ENCODE measurements around the gene POLR2M.

The POLR2M gene

DNA sequence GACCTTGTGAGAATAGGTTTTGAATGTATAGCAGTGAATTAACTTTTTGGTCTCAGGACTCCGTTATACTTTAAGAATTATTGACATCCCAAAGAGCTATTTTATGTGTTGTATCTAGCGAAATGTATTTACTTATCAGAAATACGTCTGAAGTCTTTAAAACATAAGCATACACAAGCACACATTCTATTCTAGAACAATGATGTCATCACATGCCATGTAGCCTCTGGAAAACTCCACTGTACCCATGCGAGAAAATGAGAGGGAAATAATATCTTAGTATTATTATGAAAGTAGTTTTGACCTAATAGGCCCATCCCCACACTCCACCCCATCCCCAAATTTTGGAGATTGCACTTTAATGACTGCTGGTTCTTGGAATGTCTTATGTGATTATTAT is 1.5 kb downstream of the POLR2M start:
- H3K27me3 ChIP-seq (ENCODE audit: control insufficient read depth in 1 of 2, insufficient read depth in 2 of 2, low read length in 2 of 2): no peaks in the 10 kb centered on the region
- peaks cover 20 to 39% of the 10 kb centered on the region in 2 donors for H3K36me3 ChIP-seq (ENCODE audit: control insufficient read depth in 1 of 2, insufficient read depth in 2 of 2, low read length in 2 of 2)
- peak overlapping the region in 1 of 2 donors; percentile 97 for H3K9ac ChIP-seq (ENCODE audit: low read depth in 1 of 2, low read length in 2 of 2)
- no peaks in the 10 kb centered on the region for H3K9me3 ChIP-seq (ENCODE audit: control insufficient read depth in 1 of 2, low read length in 2 of 2)
- H3K4me1 ChIP-seq (ENCODE audit: control insufficient read depth in 1 of 2, insufficient read depth in 2 of 2, low read length in 2 of 2): peaks cover 18 to 24% of the 10 kb centered on the region in 2 donors
- no peak overlapping the region for H3K27ac ChIP-seq (ENCODE audit: low read depth, low read length)
- peak overlapping the region; percentile 91 to 95 for H3K4me3 ChIP-seq (ENCODE audit: low read depth in 1 of 2, low read length in 2 of 2)

DNA sequence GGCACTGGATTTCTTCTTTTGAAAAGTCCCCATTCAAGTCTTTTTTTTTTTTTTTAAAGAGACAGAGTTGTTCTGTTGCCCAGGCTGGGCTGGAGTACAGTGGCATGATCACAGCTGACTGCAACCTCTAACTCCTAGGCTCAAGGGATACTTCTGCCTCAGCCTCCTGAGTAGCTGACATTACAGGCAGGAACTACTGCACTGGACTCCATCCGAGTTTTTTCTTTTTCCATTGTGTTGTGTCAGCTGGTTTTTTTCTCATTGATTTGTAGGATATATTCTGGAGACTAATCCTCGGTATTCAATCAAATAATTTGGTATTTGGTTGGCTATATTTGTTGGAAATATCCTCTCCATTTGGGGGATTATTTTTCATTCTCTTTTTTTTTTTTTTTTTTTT is 11.8 kb downstream of the POLR2M start:
- Histone ChIP-seq H3K36me3 (ENCODE audit: control insufficient read depth in 1 of 2, insufficient read depth in 2 of 2, low read length in 2 of 2) (peaks cover 5 to 24% of the 10 kb centered on the region in 2 donors), H3K4me1 (ENCODE audit: control insufficient read depth in 1 of 2, insufficient read depth in 2 of 2, low read length in 2 of 2) (peaks cover 0 to 7% of the 10 kb centered on the region in 2 donors), H3K9ac (ENCODE audit: low read depth in 1 of 2, low read length in 2 of 2) (no peak overlapping the region), H3K27ac (ENCODE audit: low read depth, low read length) (no peak overlapping the region), H3K27me3 (ENCODE audit: control insufficient read depth in 1 of 2, insufficient read depth in 2 of 2, low read length in 2 of 2) (no peaks in the 10 kb centered on the region), H3K4me3 (ENCODE audit: low read depth in 1 of 2, low read length in 2 of 2) (no peak overlapping the region), H3K9me3 (ENCODE audit: control insufficient read depth in 1 of 2, low read length in 2 of 2) (no peaks in the 10 kb centered on the region)

DNA sequence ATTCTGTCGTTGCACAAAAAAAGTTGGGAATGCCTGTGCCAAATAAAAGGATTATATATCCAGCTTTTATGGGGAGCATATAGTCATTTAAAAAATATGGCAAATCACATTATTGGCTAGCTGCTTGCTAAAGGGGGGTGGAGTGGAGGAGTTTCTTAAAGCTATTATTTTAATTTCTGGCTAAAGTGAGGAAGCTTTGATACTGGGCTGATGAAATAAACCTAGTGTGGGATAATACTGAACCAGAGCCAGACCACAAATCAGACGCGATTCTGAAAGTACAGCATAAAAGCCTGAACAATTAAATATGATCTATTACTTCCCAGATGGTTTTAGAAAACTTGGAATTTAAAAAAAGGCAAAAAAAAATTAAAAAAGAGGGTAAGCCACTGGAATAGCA is 14.4 kb downstream of the POLR2M start:
- Histone ChIP-seq H3K36me3 (ENCODE audit: control insufficient read depth in 1 of 2, insufficient read depth in 2 of 2, low read length in 2 of 2) (peaks cover 0 to 13% of the 10 kb centered on the region in 2 donors), H3K4me3 (ENCODE audit: low read depth in 1 of 2, low read length in 2 of 2) (no peak overlapping the region), H3K9ac (ENCODE audit: low read depth in 1 of 2, low read length in 2 of 2) (no peak overlapping the region), H3K4me1 (ENCODE audit: control insufficient read depth in 1 of 2, insufficient read depth in 2 of 2, low read length in 2 of 2) (peaks cover 0 to 7% of the 10 kb centered on the region in 2 donors), H3K27me3 (ENCODE audit: control insufficient read depth in 1 of 2, insufficient read depth in 2 of 2, low read length in 2 of 2) (no peaks in the 10 kb centered on the region), H3K9me3 (ENCODE audit: control insufficient read depth in 1 of 2, low read length in 2 of 2) (peaks cover 0 to 4% of the 10 kb centered on the region in 2 donors), H3K27ac (ENCODE audit: low read depth, low read length) (no peak overlapping the region)

DNA sequence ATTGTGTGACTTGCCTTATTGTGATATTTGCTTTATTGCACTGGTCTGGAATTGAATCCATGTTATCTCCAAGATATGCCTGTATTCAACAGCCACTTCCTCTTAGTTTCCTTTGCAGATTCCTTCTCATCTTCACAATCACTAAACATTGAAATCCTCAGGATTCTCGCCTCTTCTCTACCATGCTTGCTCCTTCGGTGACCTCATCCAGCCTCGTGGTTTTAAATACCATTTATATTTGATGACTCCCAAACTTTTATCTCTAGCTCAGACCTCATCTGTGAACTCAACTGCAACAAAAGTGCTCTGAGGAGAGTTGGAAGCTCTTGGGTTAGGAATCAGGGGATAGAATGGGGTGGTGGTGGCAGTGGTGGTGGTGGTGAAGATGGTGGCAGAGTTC is 19.9 kb downstream of the POLR2M start:
- no peak overlapping the region for H3K9ac ChIP-seq (ENCODE audit: low read depth in 1 of 2, low read length in 2 of 2)
- peaks cover 0 to 4% of the 10 kb centered on the region in 2 donors for H3K9me3 ChIP-seq (ENCODE audit: control insufficient read depth in 1 of 2, low read length in 2 of 2)
- H3K36me3 ChIP-seq (ENCODE audit: control insufficient read depth in 1 of 2, insufficient read depth in 2 of 2, low read length in 2 of 2): no peaks in the 10 kb centered on the region
- H3K27me3 ChIP-seq (ENCODE audit: control insufficient read depth in 1 of 2, insufficient read depth in 2 of 2, low read length in 2 of 2): no peaks in the 10 kb centered on the region
- H3K27ac ChIP-seq (ENCODE audit: low read depth, low read length): no peak overlapping the region
- no peaks in the 10 kb centered on the region for H3K4me1 ChIP-seq (ENCODE audit: control insufficient read depth in 1 of 2, insufficient read depth in 2 of 2, low read length in 2 of 2)
- H3K4me3 ChIP-seq (ENCODE audit: low read depth in 1 of 2, low read length in 2 of 2): no peak overlapping the region

DNA sequence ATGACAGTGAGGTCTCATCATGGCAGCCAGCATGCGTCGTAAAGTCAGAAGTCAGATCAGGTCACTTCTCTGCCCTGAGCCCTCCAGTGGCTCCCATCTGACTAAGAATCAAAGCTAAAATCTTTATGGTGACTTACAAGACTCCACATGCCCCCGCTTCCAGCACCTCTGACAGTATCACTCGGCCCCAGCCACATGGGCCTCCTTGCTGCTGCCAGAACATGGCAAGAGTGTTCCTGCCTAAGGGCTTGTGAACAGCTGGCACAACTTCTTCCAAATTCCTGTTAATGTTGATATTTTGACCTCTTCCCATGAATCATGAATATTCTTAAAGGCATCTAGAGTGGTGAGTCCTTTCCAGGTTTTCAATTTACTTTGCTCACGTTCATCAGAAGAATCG is 20.5 kb downstream of the POLR2M start:
- Histone ChIP-seq H3K4me1 (ENCODE audit: control insufficient read depth in 1 of 2, insufficient read depth in 2 of 2, low read length in 2 of 2) (no peaks in the 10 kb centered on the region), H3K27me3 (ENCODE audit: control insufficient read depth in 1 of 2, insufficient read depth in 2 of 2, low read length in 2 of 2) (no peaks in the 10 kb centered on the region), H3K9me3 (ENCODE audit: control insufficient read depth in 1 of 2, low read length in 2 of 2) (peaks cover 0 to 4% of the 10 kb centered on the region in 2 donors), H3K27ac (ENCODE audit: low read depth, low read length) (no peak overlapping the region), H3K4me3 (ENCODE audit: low read depth in 1 of 2, low read length in 2 of 2) (no peak overlapping the region), H3K36me3 (ENCODE audit: control insufficient read depth in 1 of 2, insufficient read depth in 2 of 2, low read length in 2 of 2) (no peaks in the 10 kb centered on the region), H3K9ac (ENCODE audit: low read depth in 1 of 2, low read length in 2 of 2) (no peak overlapping the region)

DNA sequence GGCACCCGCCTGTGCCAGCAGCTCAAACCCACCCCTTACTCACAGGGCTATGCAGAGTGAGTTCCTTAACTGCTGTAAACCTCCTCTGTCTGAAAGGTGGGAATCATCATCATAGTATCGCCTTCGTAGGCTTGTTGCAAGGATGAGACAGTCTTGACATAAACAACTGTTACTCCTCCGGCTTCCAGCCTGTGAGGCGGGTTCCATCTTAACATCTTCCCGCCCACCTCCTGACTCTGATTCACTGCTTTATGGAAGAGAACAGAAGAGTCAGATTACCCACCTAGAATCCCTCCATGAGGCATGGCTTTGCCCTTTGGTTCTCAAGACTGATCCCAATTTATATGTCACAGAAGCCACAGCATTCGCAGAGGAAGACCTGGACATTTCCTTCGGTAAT is 21.9 kb downstream of the POLR2M start:
- Histone ChIP-seq H3K27me3 (ENCODE audit: control insufficient read depth in 1 of 2, insufficient read depth in 2 of 2, low read length in 2 of 2) (no peaks in the 10 kb centered on the region), H3K36me3 (ENCODE audit: control insufficient read depth in 1 of 2, insufficient read depth in 2 of 2, low read length in 2 of 2) (no peaks in the 10 kb centered on the region), H3K27ac (ENCODE audit: low read depth, low read length) (no peak overlapping the region)

GRCh38 chr15:57730876-57731275 is 24.4 kb downstream of the POLR2M start:
- H3K9me3 ChIP-seq (ENCODE audit: control insufficient read depth in 1 of 2, low read length in 2 of 2): no peaks in the 10 kb centered on the region
- no peak overlapping the region for H3K27ac ChIP-seq (ENCODE audit: low read depth, low read length)
- H3K9ac ChIP-seq (ENCODE audit: low read depth in 1 of 2, low read length in 2 of 2): no peak overlapping the region
- H3K27me3 ChIP-seq (ENCODE audit: control insufficient read depth in 1 of 2, insufficient read depth in 2 of 2, low read length in 2 of 2): no peaks in the 10 kb centered on the region
- H3K4me1 ChIP-seq (ENCODE audit: control insufficient read depth in 1 of 2, insufficient read depth in 2 of 2, low read length in 2 of 2): no peaks in the 10 kb centered on the region
- H3K36me3 ChIP-seq (ENCODE audit: control insufficient read depth in 1 of 2, insufficient read depth in 2 of 2, low read length in 2 of 2): no peaks in the 10 kb centered on the region
- no peak overlapping the region for H3K4me3 ChIP-seq (ENCODE audit: low read depth in 1 of 2, low read length in 2 of 2)

More for the DNA sequence above, 21.9 kb downstream of the POLR2M start:
- H3K9ac ChIP-seq (ENCODE audit: low read depth in 1 of 2, low read length in 2 of 2): no peak overlapping the region
- no peaks in the 10 kb centered on the region for H3K4me1 ChIP-seq (ENCODE audit: control insufficient read depth in 1 of 2, insufficient read depth in 2 of 2, low read length in 2 of 2)
- H3K9me3 ChIP-seq (ENCODE audit: control insufficient read depth in 1 of 2, low read length in 2 of 2): peaks cover 0 to 4% of the 10 kb centered on the region in 2 donors
- no peak overlapping the region for H3K4me3 ChIP-seq (ENCODE audit: low read depth in 1 of 2, low read length in 2 of 2)

DNA sequence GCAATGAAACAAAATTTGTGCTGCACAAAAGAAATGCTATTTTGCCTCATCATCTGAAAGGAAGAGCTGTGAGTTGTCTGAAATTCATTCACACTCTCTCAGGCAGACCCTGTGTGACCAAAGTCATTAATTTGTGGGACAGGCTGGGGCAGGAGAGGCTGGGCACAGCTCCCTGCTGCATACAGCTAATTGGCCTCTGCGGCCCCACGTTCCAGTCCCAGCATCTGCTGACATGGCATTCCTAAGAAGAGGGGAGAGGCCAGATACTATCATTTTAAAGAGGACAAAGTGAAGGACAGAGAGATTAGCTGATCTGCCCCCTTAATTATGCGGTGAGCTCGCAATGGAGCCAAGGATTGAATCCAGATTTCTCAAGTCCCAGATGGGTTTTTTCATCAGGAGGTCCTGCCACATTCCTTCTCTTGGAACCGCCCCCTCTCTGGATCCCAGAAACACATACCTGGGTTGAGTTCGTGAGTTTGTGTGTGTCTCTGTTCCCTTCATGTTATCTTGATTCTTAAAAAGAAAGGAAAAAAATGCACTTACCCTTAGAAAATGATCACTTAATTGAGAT is 25.1 kb downstream of the POLR2M start:
- Histone ChIP-seq H3K9me3 (ENCODE audit: control insufficient read depth in 1 of 2, low read length in 2 of 2) (no peaks in the 10 kb centered on the region), H3K36me3 (ENCODE audit: control insufficient read depth in 1 of 2, insufficient read depth in 2 of 2, low read length in 2 of 2) (no peaks in the 10 kb centered on the region), H3K27me3 (ENCODE audit: control insufficient read depth in 1 of 2, insufficient read depth in 2 of 2, low read length in 2 of 2) (no peaks in the 10 kb centered on the region), H3K27ac (ENCODE audit: low read depth, low read length) (no peak overlapping the region), H3K4me1 (ENCODE audit: control insufficient read depth in 1 of 2, insufficient read depth in 2 of 2, low read length in 2 of 2) (no peaks in the 10 kb centered on the region), H3K4me3 (ENCODE audit: low read depth in 1 of 2, low read length in 2 of 2) (no peak overlapping the region), H3K9ac (ENCODE audit: low read depth in 1 of 2, low read length in 2 of 2) (no peak overlapping the region)

DNA sequence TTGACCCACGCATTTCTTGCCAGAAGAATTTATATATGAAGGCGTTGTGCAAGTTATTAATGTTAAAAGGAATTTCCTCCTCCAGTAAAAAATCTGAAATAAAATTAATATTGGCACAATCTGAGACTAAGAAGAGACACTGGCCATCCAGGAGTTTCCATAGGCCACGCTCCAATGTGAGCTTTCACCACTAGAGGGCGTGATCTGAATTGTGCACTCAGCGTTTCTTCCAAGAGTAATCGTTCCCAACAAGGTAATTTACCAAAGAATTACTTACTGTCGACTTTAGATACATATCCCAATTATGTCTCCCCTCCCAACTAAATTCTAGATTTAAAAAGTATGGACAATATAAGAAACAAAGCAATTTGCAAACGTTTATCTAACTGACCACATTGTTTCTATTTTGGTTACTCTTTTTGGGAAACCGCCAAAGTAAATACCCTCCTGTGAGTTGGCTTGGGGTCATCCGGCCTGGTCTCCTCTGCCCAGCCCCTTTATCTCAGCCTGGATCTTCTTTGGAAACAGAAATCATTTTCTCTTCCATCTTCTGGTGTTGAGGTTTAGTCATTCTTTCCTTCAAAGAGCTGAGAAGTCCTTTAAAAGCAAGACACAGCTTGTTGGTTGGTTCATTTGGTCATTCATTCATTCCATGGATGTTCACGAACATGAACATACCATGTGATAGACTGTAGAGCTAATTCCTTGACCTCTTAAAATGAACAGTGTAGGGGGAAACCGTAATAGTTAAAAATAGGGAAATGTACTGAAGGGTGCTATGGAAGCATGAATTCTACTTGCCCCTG is 26.2 kb downstream of the POLR2M start:
- Histone ChIP-seq H3K4me1 (ENCODE audit: control insufficient read depth in 1 of 2, insufficient read depth in 2 of 2, low read length in 2 of 2) (no peaks in the 10 kb centered on the region), H3K36me3 (ENCODE audit: control insufficient read depth in 1 of 2, insufficient read depth in 2 of 2, low read length in 2 of 2) (no peaks in the 10 kb centered on the region), H3K9ac (ENCODE audit: low read depth in 1 of 2, low read length in 2 of 2) (no peak overlapping the region), H3K27ac (ENCODE audit: low read depth, low read length) (no peak overlapping the region), H3K27me3 (ENCODE audit: control insufficient read depth in 1 of 2, insufficient read depth in 2 of 2, low read length in 2 of 2) (no peaks in the 10 kb centered on the region), H3K4me3 (ENCODE audit: low read depth in 1 of 2, low read length in 2 of 2) (no peak overlapping the region), H3K9me3 (ENCODE audit: control insufficient read depth in 1 of 2, low read length in 2 of 2) (no peaks in the 10 kb centered on the region)

- Histone ChIP-seq H3K36me3 (ENCODE audit: control insufficient read depth in 1 of 2, insufficient read depth in 2 of 2, low read length in 2 of 2) (no peaks in the 10 kb centered on the region), H3K9me3 (ENCODE audit: control insufficient read depth in 1 of 2, low read length in 2 of 2) (no peaks in the 10 kb centered on the region), H3K27ac (ENCODE audit: low read depth, low read length) (no peak overlapping the region), H3K9ac (ENCODE audit: low read depth in 1 of 2, low read length in 2 of 2) (no peak overlapping the region), H3K4me3 (ENCODE audit: low read depth in 1 of 2, low read length in 2 of 2) (no peak overlapping the region), H3K4me1 (ENCODE audit: control insufficient read depth in 1 of 2, insufficient read depth in 2 of 2, low read length in 2 of 2) (no peaks in the 10 kb centered on the region), H3K27me3 (ENCODE audit: control insufficient read depth in 1 of 2, insufficient read depth in 2 of 2, low read length in 2 of 2) (no peaks in the 10 kb centered on the region)
These were observed 28.3 kb downstream of the POLR2M start for GRCh38 chr15:57734860-57735259.
